Stimulated activated CD8-positive, alpha-beta memory T cell treated with anti-CD3 and anti-CD28 coated beads, Interleukin-7, amount 100 ng/mL, for 1 hour (primary cell): ENCODE data around the gene PPCDC.
"Not testable (repeated sequence)": the region's sequence is repeated elsewhere in the genome, so short reads cannot be mapped to it uniquely, and the experiment has no call there.

Experiments used
- DNase-seq, 2 donors: peaks; one replicate each; pipeline ENCODE4 v3.0.0-alpha.2; 2020; ENCODE audit warnings: low read depth in 2 of 2

Gene PPCDC

GRCh38 chr15:75065851-75066509 is 42.6 kb downstream of the PPCDC start:
- no peak for DNase-seq

- DNase-seq = no peak
Observed at GRCh38 chr15:75067123-75067830, 43.9 kb downstream of the PPCDC start.

- no peak for DNase-seq
Observed at GRCh38 chr15:75068748-75069147, 45.4 kb downstream of the PPCDC start.

- DNase-seq = no peak
Observed at GRCh38 chr15:75069301-75069925, 46.0 kb downstream of the PPCDC start.

- DNase-seq = no peak
Observed at GRCh38 chr15:75070674-75071073, 47.3 kb downstream of the PPCDC start.

- no peak for DNase-seq
Observed at GRCh38 chr15:75073197-75073596, 49.8 kb downstream of the PPCDC start.

- DNase-seq = no peak
Observed at GRCh38 chr15:75076277-75076676, 52.9 kb downstream of the PPCDC start.

- DNase-seq = not testable (repeated sequence)
Observed at GRCh38 chr15:75077551-75077961, 54.2 kb downstream of the PPCDC start.

- DNase-seq = no peak
Observed at GRCh38 chr15:75081150-75081549, 57.8 kb downstream of the PPCDC start.

- DNase-seq = no peak
Observed at GRCh38 chr15:75082689-75083088, 59.3 kb downstream of the PPCDC start.

GRCh38 chr15:75085708-75086107 is 62.3 kb downstream of the PPCDC start:
- DNase-seq = not testable (repeated sequence)

GRCh38 chr15:75089456-75090387 is 66.3 kb downstream of the PPCDC start:
- no peak for DNase-seq

GRCh38 chr15:75090388-75090734 is 67.0 kb downstream of the PPCDC start:
- DNase-seq = no peak

- DNase-seq = no peak
Observed at GRCh38 chr15:75091814-75092213, 68.4 kb downstream of the PPCDC start.

GRCh38 chr15:75094961-75095478 is 71.6 kb downstream of the PPCDC start:
- DNase-seq = not testable (repeated sequence)

GRCh38 chr15:75095594-75095993 is 72.2 kb downstream of the PPCDC start:
- DNase-seq = no peak

- DNase-seq = no peak
Observed at GRCh38 chr15:75097939-75098338, 74.5 kb downstream of the PPCDC start.

GRCh38 chr15:75098404-75098803 is 75.0 kb downstream of the PPCDC start:
- DNase-seq = no peak
